ENCODE measurements around the gene PIP4K2A.

DNA sequence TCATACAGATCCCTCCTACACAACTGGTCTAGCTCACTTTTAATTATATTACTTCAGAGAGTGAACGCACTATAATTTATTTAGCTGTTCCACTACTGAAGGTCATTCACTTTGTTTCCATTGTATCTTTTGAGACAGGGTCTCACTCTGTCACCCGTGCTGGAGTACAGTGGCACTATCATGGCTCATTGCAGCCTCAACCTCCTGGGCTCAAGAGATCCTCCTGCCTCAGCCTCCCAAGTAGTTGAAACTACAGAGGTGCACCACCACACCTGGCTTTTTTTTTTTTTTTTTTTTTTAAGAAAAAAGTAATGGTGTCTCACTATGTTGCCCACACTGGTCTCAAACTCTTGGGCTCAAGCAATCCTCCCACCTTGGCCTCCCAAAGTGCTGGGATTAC, 49.0 kb downstream of the PIP4K2A start:
- TF ChIP-seq, protein P1, sequence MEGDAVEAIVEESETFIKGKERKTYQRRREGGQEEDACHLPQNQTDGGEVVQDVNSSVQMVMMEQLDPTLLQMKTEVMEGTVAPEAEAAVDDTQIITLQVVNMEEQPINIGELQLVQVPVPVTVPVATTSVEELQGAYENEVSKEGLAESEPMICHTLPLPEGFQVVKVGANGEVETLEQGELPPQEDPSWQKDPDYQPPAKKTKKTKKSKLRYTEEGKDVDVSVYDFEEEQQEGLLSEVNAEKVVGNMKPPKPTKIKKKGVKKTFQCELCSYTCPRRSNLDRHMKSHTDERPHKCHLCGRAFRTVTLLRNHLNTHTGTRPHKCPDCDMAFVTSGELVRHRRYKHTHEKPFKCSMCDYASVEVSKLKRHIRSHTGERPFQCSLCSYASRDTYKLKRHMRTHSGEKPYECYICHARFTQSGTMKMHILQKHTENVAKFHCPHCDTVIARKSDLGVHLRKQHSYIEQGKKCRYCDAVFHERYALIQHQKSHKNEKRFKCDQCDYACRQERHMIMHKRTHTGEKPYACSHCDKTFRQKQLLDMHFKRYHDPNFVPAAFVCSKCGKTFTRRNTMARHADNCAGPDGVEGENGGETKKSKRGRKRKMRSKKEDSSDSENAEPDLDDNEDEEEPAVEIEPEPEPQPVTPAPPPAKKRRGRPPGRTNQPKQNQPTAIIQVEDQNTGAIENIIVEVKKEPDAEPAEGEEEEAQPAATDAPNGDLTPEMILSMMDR (IDR thresholded peaks at IDR 0.05; ENCODE audit: low read depth, low read length), result no peak
- no peak for TF ChIP-seq EZH2phosphoT487 (IDR thresholded peaks at IDR 0.05; ENCODE audit: low read depth)
